NCI-H2081 treated with DMSO at 0.1 percent for 48 hours (cell line): Measurements from ENCODE around the gene IL3RA.
"Not testable (repeated sequence)": the region's sequence is repeated elsewhere in the genome, so short reads cannot be mapped to it uniquely, and the experiment has no call there.

Experiments used
- DNase-seq: peaks from one replicate; lab custom pipeline; 2025; lab: John Stamatoyannopoulos, UW

The IL3RA gene

DNA sequence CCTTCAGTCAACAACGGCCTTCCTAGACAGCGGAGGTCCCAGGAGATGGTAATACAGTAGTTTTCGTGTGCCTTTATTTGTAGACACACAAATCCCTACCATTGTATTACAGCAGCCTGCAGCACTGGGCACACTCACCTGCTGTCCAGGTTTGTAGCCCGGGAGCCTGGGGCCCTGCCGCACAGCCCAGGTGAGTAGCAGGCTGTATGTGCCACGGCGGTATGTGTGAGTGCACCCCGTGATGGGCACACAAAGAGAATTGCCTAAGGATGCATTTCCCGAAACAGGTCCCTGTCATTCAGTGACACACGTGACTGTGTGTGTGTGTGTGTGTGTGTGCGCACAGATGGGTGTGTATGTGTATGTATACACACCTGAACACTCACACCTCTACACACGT lies 63.5 kb downstream of the IL3RA start:
- DNase-seq = no peak

DNA sequence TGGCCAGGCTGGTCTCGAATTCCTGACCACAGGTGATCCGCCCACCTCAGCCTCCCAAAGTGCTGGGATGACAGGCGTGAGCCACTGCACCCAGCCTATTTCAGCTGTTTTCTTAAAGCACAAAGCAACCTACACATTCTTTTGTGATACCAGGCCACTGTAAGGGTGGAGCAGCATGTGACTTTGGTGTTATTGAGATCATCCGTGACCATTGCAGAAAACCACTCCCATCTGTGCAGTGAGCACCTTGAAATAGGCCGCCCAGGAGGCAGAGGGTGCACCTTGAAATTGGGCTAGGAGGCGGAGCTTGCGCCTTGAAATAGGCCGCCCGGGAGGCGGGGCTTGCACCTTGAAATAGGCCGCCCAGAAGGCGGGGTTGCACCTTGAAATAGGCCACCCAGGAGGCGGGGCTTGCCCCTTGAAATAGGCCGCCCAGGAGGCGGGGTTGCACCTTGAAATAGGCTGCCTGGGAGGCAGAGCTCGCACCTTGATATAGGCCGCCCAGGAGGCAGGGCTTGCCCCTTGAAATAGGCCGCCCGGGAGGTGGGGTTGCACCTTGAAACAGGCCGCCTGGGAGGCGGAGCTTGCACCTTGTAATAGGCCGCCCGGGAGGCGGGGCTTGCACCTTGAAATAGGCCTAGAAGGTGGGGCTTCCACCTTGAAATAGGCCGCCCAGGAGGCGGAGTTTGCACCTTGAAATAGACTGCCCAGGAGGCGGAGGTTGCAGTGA lies 64.3 kb downstream of the IL3RA start:
- no peak for DNase-seq

DNA sequence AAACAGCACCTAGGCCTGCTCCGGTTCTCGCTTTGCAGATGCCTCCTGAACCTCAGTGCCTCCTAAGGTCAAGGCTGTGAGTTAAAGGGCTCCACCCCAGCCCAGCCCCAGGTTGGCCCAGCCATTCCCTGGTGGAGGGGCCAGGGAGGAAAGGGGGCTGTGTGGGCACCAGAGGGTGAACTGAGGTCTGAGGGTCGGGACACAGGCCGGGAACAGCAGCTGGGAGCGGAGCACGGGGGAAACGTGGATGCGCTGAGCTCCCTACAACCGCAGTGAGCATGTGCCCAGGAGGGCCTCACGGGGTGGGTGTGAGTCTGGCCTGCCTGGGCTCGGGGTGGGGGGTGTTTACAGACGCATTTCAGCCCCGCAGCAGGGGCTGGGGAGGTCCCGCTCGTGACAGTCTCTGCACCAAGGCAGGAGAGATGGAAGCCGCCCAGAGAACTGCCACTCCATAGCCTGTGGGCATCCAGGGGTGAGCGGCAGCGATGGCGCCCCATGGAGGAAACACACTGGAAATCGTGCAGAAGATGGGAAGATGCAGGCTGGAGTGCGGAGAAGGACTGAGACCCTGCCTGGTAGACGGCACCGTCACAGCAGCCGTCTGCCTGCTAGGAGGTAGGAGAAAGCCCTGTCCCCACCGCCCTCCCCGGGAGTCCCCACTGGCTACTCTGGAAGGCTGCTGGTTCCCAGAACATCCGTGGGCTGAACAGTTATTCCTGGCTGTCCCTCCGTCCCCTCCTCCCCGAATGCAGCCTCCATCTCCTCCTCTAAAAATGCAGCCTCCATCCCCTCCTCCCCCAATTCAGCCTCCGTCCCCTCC lies 65.2 kb downstream of the IL3RA start:
- DNase-seq = no peak

DNA sequence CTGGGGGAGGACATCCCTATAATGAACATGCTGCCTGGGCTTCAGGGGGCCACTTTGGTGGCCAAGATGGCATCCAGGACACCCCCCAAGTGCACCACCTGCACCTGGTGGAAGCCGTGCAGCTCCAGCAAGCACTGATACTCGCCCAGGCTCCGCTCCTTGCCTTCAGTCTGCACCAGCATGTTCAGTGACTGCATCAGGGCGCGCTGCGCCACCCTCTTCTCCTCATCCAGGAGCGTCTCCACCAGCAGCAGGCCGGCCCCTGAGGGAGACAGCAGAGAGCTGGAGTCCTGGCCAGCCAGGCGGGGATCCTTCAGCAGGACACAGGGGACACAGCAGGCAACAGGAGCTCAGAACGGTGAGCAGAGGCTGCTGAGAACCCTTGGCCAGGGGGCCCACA lies 66.6 kb downstream of the IL3RA start:
- no peak for DNase-seq

DNA sequence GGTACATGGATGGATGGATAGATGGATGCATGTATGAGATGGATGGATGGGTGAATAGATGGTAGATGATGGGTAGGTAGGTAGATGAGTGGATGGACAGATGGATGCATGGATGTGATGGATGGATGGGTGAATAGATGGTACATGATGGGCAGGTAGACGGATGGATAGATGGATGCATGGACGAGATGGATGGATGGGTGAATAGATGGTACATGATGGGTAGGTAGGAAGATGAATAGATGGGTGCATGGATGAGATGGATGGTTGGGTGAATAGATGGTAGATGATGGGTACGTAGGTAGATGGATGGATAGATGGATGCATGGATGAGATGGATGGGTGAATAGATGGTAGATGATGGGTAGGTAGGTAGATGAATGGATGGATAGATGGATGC lies 67.3 kb downstream of the IL3RA start:
- DNase-seq = not testable (repeated sequence)

DNA sequence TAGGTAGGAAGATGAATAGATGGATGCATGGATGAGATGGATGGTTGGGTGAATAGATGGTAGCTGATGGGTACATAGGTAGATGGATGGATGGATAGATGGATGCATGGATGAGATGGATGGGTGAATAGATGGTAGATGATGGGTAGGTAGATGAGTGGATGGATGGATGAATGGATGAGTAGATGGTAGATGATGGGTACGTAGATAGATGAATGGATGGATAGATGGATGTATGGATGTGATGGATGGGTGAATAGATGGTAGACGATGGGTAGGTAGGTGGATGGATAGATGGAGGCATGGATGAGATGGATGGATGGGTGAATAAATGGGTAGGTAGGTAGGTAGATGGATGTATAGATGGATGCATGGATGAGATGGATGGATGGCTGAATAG lies 69.2 kb downstream of the IL3RA start:
- not testable (repeated sequence) for DNase-seq

DNA sequence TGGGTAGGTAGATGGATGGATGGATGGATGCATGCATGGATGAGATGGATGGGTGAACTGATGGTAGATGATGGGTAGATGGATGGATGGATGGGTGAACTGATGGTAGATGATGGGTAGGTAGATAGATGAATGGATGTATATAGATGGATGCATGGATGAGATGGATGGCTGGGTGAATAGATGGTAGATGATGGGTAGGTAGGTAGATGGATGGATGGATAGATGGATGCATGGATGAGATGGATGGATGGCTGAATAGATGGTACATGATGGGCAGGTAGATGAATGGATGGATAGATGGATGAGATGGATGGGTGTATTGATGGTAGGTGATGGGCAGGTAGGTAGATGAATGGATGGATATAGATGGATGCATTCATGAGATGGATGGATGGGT lies 70.5 kb downstream of the IL3RA start:
- no peak for DNase-seq

DNA sequence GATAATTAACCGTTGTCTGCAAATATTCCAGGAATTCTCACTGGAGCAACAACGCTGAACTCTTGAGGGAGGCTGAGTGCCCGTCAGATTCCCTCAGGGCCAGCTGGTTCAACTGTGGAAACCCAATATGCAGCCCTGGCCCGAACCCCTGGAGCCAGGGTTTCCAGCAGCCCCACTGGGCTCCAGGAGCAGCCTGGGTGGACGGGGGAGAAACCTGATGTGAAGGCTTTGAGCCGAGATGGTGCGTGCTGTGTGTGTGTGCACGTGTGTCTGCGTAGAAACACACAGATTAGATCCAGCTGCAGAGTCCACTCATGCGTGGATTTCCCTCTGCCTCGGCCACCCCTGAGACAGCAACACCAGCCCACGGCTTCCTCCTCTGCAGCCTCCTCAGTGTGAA lies 74.7 kb downstream of the IL3RA start:
- no peak for DNase-seq

DNA sequence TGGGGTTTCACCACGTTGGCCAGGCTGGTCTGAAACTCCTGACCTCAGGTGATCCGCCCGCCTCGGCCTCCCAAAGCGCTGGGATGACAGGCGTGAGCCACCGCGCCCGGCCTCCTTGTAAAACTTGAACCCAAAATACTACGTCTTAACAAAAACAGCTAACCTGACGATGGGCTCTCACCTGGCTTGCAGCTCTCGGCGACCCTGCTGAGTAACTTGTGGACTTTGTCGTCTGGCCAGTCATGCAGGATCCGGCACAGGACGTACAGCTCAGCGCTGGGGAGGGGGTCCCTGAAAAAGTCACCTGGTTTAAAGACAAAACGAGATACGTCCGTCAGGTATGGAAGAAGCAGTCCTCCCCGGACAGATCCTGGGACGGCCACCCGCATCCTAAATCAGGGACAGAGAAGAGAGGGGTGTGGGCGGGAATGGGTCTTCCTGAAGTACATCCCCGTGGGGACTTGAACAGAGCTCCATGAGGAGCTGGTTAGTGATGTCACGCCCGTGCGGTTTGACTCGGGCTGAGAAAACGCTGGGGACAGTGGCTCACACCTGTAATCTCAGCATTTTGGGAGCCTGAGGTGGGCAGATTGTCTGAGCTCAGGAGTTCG lies 76.1 kb downstream of the IL3RA start:
- no peak for DNase-seq

DNA sequence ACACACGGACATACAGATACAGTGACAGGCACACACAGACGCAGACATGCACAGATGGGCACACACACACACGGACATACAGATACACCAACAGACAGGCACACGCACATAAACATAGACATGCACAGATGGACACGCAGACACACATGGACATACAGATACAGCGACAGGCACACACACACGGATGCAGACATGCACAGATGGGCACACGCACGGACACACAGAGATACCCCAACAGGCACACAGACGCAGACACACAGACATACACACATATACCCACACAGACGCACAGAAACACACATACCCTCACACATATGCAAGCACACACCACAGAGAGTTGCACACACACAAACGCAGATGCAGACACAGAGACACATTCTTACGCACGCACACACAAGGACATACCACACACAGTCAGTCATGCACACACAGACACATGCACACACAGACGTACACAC lies 79.8 kb downstream of the IL3RA start:
- DNase-seq = no peak

DNA sequence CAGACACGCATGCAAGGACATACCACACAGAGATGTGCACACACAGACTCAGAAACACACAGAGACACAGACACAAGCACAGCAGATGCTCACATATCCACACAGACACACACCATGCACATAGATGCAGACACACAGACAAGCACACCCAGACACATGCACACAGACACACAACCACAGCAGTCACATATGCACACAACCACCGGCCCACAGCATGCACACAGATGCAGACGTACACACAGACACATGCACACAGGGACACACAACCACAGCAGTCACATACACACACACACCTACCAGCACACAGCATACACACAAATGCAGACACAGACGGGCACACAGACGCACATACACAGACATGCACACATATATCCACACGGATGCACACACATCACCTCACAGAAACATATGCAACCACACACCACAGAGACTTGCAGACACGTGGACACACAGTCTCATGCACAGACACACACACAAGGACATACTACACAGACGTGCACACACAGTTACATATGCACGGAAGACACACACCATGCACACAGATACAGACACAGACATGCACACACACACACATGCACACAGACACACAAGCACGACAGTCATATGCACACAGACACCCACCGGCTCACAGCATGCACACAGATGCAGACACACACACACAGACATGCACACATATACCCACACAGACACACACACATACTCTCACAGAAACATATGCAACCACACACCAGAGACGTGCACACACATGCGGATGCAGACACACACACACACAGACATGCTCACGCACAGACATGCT lies 80.6 kb downstream of the IL3RA start:
- no peak for DNase-seq

DNA sequence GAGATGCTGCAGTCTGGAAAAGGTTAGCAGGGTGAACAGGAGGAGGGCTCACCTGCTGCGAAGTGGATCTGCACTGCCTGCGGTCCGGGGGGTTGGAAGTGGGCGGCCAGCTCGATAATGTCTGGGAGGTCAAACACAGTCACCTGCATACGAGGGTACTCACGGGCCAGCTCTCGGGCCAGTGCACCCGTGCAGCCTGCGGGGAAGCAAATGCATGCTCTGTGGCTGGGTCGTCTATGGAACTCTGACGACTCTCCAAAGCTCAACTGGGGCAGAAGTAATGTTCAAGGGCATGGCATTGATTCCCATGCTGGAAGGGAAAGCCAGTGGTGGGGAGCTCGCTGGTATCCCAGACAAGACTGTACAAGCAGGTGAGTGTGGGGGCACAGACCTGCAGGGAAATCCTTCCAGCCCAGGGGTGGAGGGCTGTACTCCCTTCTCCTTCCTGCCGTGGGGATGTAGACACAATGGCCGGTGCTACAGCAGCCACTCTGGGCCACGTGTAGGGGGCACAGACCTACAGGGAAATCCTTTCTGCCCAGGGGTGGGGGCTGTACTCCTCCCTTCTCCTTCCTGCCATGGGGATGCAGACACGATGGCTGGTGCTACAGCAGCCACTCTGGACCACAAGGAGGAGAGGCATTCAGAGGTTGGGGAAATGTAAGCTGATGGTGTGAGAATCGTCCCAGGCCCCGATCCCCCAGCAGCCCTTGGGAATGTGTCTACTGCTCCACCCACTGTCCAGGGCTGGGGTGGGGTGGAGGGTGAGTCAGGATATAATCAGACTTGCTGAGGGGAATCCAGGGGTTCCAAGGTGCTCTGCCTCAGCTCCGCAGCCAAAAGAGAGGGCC lies 81.6 kb downstream of the IL3RA start:
- no peak for DNase-seq

DNA sequence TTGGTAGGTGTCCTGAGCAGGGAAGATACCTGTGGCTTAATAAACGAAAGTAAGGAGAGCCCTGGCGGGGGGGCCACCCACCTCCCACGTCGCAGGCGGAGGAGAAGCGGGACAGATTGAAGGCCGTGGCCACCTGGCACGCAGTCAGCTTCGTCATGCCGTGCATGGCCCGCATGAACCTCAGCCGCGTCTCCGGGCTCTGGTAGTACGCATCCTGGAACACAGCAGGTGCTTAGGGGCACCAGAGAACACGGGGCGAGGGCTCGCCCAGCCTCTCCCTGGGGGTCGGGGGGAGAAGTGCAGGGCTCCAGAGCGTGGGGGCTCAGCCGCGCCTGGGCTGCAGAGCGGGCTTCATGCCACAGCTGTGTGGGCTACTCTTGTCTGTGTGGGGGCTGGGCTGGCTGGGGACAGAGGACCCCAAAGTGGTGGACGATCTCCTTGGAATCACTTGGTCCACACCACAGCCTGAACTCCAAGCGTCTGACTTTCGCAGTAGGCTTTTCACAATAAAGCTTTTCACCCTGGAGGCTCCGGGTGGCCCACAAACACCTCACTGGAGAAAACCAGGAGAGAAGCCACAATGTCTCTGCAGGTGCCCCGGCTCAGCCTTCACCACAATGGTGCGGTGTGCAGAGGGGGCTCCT lies 82.4 kb downstream of the IL3RA start:
- no peak for DNase-seq

DNA sequence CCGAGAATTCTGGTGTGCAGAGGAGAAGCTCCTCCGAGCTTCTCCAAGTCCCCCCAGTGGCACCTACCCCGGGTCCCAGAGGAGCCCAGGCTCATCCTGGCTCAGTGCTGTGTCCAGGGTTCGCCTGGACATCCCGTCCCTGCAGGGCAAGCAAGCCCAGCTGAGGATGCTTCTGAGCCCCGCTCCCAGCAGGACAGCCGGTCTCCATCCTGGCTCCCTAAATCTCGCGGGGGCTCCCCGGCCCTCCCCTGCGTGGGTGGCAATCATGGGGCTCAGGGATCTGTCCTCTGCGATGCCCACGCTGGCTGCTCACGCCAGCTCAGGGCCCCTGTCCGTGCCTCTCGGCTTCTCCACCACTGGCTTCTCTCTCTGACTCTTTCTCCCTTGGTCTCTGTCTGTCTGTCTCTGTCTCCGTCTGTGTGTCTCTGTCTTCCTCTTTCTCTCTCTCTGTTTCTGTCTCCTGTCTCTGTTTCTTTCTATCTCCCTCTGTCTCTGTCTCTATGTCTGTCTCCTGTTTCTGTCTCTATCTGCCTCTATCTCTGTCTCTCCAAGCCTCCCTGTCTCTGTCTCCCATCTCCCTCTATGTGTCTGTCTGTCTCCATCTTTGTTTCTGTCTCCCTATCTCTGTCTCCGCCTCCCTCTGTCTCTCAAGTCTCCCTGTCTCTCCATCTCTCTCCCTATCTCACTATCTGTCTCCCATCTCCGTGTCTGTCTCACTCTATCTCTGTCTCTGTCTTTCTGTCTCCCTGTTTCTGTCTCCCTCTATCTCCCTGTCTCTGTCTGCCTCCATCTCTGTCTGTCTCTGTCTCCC lies 83.2 kb downstream of the IL3RA start:
- no peak for DNase-seq

DNA sequence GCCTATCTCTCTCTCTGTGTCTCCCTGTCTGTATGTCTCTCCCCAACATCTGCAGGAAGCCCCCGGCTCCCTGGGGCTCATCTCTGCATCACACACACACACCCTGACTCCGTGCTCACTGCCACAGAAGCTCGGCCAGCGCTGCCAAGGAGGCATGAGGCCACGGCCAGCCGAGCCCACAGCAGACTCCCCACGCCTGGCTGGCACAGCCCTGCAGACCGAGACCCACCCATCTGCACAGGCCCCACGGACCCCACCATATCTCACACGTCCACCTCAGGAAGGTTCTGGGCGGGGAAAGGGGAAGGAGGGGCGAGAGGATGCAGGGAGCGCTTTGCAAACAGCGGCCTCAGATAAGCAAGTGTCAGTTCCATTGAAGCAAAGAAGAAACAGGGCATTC lies 83.8 kb downstream of the IL3RA start:
- DNase-seq = no peak

DNA sequence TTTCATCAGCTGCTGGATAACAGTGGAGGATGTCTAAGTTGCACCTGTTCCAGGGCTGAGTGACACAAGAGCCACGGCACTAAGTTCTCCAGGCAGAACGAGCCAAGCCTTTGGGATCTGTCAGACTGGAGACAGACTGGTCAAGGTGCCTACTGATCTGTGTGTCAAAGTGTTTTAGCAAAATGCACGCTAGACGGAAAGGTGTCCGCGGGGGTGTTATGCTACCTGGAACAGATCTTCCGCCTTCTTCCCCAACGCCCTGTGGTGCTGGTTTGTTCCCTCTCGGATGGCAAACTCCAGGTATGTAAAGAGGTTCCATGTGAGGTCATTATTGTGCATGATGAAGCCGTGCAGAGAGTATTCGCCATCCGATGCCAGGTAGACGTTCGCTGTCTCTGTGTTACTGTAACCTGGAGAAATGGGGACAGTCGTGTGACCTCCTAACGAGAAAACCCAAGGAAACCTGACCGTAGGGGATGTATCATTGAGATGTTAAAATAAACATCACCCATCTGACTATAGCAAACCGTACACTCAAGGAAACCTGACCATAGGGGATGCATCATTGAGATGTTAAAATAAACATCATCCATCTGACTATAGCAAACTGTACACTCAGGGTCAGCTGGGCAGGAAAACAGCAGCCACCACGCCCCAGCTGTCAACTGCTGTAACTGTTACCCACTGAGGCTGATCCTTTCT lies 85.0 kb downstream of the IL3RA start:
- no peak for DNase-seq

DNA sequence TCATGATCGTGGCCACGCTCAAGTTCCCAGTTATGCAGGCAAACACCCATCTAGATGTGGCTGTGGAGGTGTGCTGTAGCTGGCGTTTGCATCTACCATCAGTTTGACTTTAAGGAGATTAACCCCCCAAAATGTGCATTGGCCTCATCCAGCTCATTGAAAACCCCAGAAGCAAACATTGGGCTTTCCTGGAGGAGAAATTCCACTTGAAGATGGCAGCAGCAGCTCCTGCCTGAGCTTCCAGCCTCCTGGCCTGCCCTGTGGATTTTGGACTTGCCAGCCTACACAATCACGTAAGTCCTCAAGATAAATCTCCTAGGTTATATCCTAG lies 85.5 kb downstream of the IL3RA start:
- DNase-seq = no peak

DNA sequence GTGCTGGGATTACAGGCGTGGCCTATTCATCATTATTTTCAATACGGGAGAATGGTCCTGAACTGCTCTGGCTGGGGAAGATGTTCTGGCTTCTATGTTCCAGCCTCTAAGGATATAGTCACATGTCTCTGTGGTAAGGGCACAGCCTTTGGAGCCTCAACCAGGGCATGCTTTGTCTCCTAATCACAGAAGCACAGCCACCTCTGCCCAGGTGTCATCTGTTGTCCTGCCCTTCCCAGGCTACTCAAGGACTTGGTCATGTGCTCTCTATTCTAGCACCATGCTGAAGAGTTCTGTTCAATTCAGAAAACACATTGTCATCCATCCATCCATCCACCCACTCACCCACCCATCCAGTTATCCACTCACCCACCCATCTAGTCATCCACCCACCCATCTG lies 86.6 kb downstream of the IL3RA start:
- no peak for DNase-seq

DNA sequence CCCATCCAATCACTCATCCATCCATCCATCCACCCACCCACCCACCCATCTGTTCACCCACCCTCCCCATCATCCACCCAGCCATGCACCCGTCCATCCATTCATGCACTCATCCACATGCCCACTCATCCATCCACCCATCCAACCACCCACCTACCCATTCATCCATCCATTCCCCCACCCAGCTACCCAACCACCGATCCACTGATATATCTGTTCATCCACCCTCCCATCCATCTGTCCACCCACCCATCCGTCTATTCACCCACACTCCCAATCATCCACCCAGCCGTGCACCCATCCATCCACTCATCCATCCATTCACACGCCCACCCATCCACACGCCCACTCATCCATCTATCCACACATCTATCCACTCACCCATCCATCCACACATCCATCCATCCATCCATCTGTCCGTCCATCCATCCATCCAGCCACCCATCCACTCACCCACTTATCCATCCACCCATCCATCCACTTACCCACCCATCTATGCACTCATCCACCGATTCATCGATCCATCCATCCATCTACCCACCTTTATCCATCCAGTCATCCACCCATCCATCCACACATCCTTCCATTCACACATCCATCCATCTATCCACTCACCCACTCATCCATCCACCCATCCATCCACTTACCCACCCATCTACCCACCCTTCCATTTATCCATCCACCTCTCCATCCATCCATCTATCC lies 87.7 kb downstream of the IL3RA start:
- DNase-seq = no peak
